Measurements from ENCODE around the gene PPL.

DNA sequence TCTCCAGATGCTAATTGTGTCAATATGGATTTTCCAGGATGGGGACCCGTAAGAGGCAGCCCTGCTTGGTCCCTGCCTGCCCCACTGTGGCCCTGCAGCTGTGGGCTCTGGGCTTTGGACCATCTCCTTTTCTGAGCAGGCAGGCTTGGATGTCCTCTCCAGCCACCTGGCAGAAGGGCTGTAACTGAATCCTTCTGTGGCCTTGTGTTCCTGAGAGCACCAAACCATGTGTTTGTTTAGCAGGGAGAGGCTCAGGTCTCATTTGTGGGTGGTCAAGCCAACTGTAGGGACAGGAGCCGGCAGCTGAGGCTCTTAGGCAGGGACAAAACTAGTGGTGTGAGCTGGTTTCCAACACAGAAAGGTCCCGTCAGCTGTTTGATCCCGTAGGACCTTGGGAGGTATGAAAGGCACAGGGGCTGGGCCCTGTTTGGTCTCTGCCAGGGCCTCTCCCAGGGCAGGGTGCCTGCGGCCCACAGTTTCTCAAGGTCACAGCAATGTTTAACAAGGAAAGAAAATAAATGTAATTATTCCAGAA, 39.7 kb upstream of the PPL start:
- TF ChIP-seq, protein P1, sequence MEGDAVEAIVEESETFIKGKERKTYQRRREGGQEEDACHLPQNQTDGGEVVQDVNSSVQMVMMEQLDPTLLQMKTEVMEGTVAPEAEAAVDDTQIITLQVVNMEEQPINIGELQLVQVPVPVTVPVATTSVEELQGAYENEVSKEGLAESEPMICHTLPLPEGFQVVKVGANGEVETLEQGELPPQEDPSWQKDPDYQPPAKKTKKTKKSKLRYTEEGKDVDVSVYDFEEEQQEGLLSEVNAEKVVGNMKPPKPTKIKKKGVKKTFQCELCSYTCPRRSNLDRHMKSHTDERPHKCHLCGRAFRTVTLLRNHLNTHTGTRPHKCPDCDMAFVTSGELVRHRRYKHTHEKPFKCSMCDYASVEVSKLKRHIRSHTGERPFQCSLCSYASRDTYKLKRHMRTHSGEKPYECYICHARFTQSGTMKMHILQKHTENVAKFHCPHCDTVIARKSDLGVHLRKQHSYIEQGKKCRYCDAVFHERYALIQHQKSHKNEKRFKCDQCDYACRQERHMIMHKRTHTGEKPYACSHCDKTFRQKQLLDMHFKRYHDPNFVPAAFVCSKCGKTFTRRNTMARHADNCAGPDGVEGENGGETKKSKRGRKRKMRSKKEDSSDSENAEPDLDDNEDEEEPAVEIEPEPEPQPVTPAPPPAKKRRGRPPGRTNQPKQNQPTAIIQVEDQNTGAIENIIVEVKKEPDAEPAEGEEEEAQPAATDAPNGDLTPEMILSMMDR (IDR thresholded peaks at IDR 0.05): no peak
- no peak for TF ChIP-seq POLR2A (IDR thresholded peaks at IDR 0.05)

All from heart left ventricle (tissue), 13 donors.